ENCODE data around the gene ETHE1.

The ETHE1 gene, protein sequence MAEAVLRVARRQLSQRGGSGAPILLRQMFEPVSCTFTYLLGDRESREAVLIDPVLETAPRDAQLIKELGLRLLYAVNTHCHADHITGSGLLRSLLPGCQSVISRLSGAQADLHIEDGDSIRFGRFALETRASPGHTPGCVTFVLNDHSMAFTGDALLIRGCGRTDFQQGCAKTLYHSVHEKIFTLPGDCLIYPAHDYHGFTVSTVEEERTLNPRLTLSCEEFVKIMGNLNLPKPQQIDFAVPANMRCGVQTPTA

DNA sequence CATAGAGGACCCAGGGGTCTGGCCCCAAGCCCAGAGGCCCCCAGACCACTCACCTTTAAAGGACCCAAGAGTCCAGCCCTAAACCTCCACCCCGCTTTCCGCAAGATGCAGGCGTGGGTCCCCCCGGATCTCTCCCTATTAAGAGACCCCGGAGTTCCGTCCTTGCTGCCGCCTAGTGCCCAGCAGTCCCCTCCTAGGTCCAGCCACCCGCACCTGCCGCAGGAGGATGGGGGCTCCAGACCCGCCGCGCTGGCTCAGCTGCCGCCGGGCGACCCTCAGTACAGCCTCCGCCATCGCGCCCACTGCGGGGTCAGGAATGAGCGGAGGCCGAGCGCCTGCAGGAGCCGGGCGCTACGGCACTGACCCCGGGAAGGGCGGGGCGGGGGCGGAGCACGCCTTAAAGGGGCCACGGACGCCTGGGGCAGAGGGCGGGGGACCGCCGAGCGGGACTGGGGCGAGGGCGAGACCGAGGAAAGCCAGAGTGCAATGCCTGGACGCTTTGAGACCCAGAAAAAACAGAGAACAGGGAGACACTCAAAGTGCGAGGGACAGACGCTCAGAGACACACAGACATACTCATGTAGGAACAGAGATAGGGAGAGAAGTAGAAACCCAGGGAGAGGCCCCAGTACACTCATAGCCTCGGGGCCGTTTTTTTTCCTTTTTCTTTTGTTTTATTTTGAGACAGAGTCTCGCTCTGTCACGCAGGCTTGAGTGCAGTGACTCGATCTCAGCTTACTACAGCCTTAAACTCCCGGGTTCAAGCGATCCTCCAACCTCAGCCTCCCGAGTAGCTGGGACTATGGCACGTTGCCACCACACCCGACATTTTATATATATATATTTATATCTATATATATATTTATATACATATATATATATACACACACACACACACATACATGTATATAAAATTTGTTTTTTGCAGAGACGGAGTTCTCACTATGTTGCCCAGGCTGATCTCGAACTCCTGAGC, at the start of gene ETHE1:
Gene ETHE1 (minus strand): TSS at position 318 of the 976 bp plus-strand sequence. CDS start 24 bp downstream, at position 294.
- peak; percentile 11 for DNase-seq

DNA sequence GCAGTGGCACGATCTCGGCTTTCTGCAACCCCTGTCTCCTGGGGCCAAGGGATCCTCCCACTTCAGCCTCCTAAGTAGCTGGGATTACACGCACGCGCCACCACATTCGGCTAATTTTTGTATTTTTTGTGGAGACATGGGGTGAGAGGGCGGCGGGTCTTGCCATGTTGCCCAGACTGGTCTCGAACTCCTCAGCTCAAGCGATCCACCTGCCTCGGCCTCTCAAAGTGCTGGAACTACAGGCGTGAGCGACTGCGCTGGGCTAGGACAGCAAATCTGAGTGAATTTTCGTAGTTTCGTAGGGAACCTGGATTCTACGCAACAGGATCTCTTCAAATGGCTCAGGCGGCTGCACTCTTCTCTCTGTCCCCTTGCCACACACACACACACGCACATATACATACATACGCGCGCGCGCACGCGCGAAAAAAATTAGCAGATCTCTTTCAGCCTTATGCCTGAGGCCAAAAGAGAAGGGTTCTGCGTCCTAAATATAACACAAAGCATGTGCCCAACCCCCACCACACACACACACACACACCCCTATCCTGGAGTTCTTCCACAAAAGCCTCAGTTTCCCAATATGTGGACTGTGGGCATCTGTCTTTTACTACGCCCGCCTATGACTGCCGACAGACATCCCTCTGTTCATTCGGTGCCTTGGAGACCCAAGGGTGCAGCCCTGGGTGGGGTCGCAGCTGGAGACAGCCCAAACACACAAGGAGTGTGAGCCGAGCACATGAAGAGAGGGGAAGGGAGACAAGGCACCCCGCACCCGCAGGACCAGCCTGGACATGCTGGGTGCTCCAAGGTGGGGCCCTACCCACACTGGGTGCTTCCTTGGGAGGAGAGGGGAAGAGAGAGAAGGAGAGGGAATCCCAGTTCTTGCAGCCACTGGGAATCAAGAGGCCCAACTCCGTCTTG, 49.2 kb upstream of the ETHE1 start:
- DNase-seq: peak; percentile 53

DNA sequence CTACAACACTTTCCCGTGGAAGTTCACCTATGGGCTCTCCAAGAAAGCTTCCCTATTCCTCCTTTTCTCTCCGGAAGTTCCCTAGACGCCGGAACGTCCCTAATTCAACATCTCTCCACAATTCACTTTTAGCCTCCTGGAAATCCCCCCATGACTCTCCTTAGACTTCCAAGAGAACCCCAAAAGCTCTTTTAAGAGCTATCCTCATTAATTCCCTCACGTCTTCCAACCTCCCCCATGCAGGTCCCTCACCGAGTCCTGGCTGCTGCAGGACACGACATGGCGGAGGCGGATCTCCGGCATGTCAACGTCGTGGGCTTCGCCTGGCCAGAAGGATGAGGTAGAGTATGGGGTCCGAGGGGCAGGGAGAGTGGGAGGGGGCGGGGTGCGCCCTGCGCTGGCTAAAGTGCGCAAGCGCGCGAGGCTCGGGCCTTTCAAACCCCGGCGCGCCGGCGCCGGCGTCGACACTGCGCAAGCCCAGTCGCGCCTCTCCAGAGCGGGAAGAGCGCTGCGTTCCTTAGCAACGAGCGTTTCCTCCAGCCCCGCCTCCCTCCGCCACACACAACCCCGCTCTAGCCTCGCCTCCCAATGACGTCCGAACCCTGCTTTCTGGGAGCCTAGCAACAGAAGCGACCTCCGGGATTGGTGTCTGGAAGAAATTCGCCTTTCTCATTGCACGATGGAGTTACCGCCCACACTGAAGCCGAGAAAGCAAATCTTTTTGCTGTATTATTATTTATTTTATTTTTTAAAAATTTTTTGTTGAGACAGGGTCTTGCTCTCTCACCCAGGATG, 48.4 kb upstream of the ETHE1 start, which contains the start of the genes PINLYP and XRCC1:
Gene PINLYP (plus strand): TSS at position 646 of the 795 bp plus-strand sequence. CDS start 1,391 bp downstream, outside the sequence.
Gene XRCC1 (minus strand): TSS at position 372 of the 795 bp plus-strand sequence. CDS start 69 bp downstream, at position 303.
- peak; percentile 97 for DNase-seq

DNA sequence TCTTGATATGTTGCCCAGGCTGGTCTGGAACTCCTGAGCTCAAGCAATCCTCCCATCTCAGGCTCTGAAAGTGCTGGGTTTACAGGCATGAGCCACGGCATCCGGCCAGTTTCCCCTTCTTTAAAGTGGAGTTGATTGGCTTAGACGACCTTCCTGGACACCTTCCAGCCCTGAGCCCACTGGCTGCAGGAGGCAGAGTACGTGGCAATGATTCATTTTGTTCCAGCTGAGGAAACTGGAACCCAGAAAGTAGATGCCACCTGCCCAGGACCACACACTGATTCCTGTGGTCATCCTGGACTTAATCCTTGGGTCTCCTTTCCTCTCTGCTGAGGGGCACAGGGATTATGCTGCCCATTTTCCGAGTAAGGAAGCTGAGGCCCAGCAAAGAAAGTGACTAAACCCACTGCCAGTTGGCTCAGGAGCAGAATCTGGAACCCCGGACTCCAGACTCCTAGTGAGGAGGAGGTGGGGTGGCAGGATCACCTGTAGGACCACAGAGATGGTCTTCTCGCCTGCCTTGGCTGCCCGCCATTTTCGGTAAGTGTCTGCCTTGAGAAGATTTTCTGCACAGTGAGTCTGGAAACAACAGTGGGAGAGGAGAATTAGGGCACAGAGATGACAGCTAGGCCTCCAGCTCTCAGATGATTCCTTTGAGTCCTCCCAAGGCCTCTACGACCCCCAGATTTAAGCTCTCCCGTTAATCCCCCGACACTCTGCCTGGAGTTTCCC, 47.6 kb upstream of the ETHE1 start:
- no peak for DNase-seq

DNA sequence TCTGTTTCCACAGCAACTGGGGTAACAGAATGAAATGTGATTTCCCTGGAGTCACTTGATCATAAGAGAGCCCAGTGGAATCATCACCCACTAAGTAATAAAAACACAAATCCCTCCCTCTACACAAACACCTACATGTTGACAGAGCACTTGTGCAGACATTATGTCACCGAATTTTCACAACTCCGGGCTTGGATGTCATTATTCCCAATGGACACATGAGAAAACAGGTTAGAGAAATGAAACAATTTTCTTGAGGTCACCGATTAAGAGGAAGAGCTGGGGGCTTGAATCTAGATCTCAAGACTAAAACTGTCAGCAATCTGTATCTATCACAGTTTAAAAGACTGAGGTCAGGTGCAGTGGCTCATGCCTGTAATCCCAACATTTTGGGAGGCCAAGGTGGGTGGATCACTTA, 45.2 kb upstream of the ETHE1 start:
- DNase-seq: peak; percentile 7

DNA sequence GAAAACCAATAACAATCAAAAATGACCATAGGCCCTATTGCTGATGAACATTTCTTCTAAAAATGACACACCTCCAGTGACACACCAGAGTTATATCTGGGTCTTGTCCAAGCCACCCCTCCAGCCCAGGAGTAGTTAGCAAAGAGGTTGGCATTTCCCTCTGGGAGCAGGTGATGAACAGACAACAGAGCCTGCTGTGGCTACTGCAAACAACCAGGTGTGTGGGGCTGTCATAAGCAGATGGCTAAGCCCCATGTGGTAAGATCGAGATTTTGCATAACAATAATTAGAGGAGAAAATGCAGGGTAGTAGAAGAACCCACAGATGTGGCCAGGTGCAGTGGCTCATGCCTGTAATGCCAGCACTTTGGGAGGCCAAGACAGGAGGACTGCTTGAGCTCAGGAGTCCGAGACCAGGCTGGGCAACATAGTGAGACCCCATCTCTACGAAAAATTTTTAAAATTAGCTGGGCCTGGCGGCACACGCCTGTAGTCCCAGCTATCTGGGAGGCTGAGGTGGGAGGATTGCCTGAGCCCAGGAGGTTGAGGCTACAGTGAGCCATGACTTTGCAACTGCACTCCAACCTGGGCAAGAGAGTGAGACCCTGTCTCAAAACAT, 43.3 kb upstream of the ETHE1 start:
- DNase-seq: no peak

DNA sequence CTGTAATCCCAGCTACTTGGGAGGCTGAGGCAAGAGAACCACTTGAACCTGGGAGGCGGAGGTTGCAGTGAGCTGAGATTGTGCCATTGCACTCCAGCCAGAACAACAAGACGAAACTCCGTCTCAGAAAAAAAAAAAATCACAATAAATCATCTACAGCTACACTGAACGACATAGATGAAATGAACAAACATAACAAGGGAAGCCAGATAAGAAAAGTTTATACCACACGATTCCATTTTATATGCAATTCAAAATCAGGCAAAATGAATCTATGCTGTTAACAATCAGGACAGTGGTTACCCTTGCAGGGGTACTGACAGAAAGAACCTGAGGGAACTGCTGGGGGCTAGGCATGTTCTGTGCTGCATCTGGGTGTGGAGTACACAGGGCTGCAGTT, 42.7 kb upstream of the ETHE1 start:
- DNase-seq: no peak

DNA sequence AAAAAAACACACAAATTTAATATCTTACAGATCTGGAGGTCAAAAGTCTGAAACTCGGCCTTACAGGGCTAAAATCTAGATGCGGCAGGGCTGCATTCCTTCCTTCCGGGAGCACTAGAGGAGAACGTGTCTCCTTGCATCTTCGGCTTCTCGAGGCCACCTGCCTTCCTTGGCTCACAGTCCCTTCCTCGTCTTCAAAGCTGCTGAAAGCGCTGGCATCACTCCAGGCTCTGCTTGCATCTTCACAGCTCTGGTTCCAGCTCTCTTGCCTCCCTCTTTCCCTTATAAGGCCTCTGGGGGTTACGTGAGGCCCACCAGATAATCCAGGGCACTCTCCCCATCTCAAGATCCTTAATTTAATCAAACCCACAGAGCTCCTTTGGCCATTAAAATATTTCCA, 37.8 kb upstream of the ETHE1 start:
- DNase-seq: no peak

DNA sequence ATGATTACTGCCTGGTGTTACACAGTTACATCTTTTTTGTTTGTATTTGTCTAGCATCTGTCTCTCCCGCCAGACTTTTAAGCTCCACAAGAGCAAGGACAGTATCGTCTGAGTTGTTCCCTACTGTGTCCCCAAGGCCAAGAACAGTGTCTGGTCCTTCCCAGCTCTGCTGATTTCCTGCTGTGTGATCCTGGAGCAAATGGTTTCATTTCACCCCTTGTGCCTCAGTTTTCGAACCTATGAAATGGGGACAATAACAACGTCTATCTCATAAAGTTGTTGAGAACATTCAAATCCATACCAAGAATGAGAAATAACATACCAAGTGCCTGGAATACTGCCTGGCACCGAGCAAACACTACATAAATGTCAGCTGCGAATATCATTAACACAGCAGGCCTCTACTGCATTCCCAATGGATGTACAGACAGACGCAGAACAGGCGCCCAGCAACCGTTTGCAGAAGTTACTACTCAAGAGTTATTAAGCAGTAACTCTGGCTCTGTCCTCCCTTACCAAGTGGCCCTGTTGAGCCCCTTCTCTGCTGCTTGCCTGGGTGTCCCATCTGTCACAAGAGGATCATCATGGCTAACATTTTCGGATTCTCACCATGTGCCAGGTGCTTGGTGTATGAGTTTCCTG, 36.9 kb upstream of the ETHE1 start:
- no peak for DNase-seq

DNA sequence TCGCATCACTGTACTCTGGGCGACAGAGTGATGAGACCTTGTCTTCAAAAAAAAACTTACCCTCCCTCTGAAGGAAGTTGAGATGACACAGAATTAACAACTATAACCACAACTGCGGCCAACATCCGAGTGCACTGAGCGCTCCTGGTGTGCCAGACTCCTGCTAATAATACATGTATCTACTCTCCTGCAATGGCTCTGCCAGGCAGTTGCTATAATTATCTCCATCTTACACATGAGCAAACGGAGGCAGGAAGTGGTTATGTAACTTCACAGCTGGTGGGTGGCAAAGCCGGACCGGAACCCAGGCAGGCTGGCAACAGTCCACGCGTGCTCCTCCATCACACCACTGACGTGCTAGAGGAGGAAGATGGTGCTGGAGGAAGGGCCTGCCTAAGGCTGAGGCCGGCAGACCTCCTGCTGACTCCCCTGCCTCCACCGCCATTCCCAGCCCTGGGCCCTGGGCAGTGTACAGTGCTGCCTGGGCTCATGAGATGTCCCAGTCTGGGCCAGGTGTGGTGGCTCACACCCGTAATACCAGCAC, 35.8 kb upstream of the ETHE1 start:
- peak; percentile 11 for DNase-seq

DNA sequence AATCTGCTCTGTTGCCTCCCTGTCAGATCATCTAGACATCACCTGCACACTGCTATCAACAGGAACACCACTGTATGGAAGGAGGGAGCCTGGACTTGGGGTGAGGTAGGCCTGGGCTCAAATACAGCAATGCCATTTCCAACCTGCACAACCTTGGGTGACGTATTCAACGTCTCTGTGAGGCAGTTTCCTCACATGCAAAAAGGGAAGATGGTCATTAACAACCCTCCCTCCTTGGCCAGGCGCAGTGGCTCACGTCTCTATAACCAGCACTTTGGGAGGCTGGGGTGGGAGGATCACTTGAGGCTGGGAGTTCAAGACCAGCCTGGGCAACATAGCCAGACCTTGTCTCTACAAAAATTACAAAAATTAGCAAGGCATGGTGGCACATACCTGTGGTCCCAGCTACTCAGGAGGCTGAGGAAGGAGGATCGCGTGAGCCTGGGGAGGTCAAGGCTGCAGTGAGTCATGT, 35.3 kb upstream of the ETHE1 start:
- no peak for DNase-seq

DNA sequence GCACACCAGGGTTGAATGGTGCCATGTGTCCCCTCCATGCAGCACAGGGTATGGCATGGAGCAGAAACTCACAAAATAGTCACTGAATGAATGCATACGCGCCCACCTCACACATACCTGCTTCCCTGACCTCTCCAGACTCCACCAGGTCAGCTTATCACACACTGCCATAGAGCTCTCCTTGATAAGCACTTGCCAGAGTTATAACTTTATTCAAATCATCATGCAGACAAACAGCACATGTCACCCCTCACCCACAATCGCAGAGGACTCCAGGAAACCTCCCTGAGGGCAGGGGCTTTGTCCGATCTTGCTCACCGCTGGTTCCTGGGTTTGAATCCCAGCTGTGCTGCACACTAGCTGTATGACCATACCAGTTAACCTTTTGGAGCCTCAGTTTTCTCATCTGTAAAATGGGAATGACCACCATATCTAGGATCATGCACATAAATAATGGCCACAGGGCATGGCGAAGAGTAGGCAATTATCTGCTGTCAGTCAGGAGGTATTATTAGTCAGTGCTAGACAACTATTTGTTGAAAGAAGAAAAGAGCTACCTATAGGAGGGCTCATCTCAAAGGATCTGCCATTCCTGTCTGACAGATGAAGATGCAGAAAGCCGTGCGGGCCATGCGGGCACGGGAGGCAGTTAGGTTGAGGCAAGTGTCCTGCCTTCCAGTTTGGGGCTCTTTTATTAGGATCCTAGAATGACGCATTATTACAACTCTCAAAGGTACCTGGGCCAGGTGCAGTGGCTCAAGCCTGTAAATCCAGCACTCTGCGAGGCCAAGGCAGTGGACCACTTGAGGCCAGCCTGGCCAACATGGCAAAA, 34.4 kb upstream of the ETHE1 start:
- DNase-seq: no peak

DNA sequence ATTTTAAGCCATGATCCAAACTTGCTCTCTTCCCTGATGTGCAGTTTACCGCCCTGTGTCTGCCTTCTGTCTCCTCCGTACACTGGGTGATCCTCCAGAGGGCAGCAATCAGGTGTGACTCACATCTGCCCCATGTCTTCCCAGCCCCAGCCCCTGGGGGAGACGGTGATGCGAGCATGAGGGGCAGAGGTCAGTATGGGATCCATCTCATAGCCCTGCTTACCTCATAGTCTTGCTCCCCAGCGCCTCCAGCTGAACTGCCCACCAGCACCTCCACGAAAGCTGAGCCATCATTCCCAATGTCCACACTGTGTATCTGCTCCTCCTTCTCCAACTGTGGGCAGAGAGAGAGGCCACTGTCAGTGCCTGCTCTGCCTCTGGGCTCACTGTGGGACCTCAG, 33.7 kb upstream of the ETHE1 start:
- DNase-seq: no peak

DNA sequence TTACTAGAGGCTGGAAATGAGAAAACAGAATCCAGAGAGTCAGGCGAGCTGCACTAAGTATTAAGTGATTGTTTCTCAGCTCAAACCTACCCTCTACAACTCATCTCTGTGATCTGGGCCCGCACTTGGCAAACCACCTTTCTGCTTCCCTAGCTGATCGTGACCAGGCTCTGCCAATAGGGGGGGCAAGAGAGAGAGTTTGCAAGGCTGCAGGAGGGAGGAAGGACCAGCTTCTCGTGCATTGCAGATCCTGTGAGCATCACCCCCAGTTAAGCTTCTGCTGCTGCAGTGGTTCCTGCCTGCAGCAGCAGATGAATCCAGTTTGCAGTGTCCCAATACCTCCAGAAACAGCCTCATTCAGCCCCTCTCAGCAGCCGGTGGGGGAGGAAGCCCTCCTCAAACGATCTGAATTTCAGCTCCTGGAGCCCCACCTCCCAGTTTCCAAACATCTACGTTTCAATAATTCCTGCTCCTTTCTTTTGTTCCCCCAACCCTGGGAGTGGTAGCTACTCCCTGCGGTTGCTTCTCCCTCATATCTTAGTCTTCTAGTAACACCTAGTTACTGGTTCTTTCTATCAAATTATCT, 28.3 kb upstream of the ETHE1 start:
- peak; percentile 25 for DNase-seq

DNA sequence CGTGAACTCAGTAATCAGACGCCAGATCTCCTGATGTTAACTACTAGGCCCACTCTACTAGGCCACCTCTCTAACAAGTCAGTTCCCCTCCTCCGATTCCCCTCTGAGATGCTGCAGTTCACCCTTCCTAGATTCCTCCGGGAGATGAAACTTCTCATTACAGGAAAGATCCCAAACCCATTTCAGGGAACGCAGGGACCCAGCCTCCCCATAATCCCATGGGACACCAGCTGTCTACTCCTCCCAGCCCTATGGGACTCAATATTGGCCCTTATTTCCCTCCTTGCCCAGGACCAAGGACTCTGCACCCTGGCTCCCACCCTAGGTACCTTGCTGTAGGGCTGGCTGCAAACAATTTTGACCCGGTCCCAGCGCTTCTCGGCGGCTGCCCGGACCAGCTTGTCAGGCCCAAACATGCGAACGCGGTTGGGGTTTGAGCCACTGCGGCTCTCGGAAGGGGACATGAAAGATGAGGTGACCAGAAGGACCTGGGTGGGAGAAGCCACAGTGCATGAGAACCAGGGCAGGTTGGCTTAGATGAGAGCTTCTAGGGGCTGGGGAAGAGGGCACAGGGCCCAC, 27.4 kb upstream of the ETHE1 start:
- no peak for DNase-seq

DNA sequence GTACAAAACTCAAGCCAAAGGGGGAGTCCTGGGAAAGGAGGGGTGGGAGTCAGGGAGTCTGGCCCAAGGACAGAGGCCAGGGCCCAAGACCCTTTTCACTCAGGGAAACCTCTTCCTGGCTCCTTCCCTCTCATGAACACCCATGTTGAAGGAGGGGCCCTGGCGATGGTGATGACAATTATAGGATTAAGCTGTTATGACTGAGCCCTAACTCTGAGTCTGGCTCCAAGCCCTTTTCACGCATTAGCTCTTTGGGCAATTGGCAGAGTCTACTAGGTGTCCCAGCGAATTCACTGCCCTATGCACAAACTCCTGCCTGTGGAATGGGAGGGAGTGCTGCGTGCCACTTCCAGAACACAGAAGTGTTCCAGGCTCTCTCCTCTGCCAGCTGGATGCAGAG, 26.7 kb upstream of the ETHE1 start:
- no peak for DNase-seq

DNA sequence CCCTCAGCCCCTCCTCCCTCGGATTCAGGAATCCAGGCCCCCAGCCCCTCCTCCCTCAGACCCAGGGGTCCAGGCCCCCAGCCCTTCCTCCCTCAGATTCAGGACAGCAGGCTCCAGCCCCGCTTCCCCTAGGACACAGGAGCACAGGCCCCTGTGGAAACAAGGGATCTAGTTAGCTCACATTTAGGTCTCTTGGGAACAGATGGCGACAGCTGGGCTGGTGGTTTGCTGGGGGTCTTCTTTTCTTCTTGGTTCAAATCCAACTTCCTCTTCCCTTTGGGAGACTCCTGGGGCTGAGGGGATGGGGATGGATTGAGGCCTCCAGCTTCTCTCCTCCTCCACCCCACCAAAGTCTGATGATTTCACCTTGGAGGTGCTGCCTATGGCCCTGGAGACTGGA, 25.6 kb upstream of the ETHE1 start:
- no peak for DNase-seq

DNA sequence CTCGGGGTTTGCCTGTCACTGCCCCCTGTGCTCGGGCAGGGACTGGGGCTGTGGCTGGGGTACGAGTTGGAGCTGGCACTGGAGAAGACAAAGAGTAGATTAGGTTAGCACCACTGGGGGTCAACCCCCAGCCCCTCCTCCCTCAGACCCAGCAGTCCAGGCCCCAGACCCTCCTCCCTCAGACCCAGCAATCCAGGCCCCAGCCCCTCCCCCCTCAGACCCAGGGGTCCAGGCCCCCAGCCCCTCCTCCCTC, 25.1 kb upstream of the ETHE1 start:
- DNase-seq: no peak
